Measurements from ENCODE around the gene GPR150.

The GPR150 gene

GRCh38 chr5:95606419-95606818 is 13.5 kb upstream of the GPR150 start:
- no peaks in the 10 kb centered on the region for H3K9me3 ChIP-seq (ENCODE audit: control insufficient read depth, low read length)
- H3K4me1 ChIP-seq (ENCODE audit: control insufficient read depth, insufficient read depth, low read length) = no peaks in the 10 kb centered on the region
- H3K27ac ChIP-seq (ENCODE audit: insufficient read depth, low read depth, low read length, poor library complexity, severe bottlenecking) = no peak overlapping the region
- H3K27me3 ChIP-seq (ENCODE audit: control insufficient read depth, insufficient read depth, low read length, poor library complexity, severe bottlenecking) = no peaks in the 10 kb centered on the region
- H3K4me3 ChIP-seq (ENCODE audit: insufficient read depth, low read depth, low read length) = no peak overlapping the region
- WGBS, 2 experiments = no CpG with 5 or more reads among the region's 1 CpG
- H3K36me3 ChIP-seq (ENCODE audit: control insufficient read depth, insufficient read depth, low read length) = no peaks in the 10 kb centered on the region

- Histone ChIP-seq H3K9me3 (ENCODE audit: control insufficient read depth, low read length) (no peaks in the 10 kb centered on the region), H3K4me1 (ENCODE audit: control insufficient read depth, insufficient read depth, low read length) (no peaks in the 10 kb centered on the region), H3K36me3 (ENCODE audit: control insufficient read depth, insufficient read depth, low read length) (no peaks in the 10 kb centered on the region), H3K27ac (ENCODE audit: insufficient read depth, low read depth, low read length, poor library complexity, severe bottlenecking) (no peak overlapping the region), H3K27me3 (ENCODE audit: control insufficient read depth, insufficient read depth, low read length, poor library complexity, severe bottlenecking) (no peaks in the 10 kb centered on the region), H3K4me3 (ENCODE audit: insufficient read depth, low read depth, low read length) (no peak overlapping the region)
- WGBS, 2 experiments = 93 to 96% methylated on average over 3 of the region's 3 CpGs
Observed at GRCh38 chr5:95609711-95610110, 10.2 kb upstream of the GPR150 start.

- Histone ChIP-seq H3K27me3 (ENCODE audit: control insufficient read depth, insufficient read depth, low read length, poor library complexity, severe bottlenecking) (no peaks in the 10 kb centered on the region), H3K9me3 (ENCODE audit: control insufficient read depth, low read length) (no peaks in the 10 kb centered on the region), H3K36me3 (ENCODE audit: control insufficient read depth, insufficient read depth, low read length) (no peaks in the 10 kb centered on the region), H3K4me1 (ENCODE audit: control insufficient read depth, insufficient read depth, low read length) (no peaks in the 10 kb centered on the region), H3K4me3 (ENCODE audit: insufficient read depth, low read depth, low read length) (no peak overlapping the region), H3K27ac (ENCODE audit: insufficient read depth, low read depth, low read length, poor library complexity, severe bottlenecking) (no peak overlapping the region)
- 89% methylated on average over 6 to 7 of the region's 7 CpGs for WGBS, 2 experiments
Observed at GRCh38 chr5:95610546-95610945, 9.3 kb upstream of the GPR150 start.

- Histone ChIP-seq H3K27me3 (ENCODE audit: control insufficient read depth, insufficient read depth, low read length, poor library complexity, severe bottlenecking) (no peaks in the 10 kb centered on the region), H3K36me3 (ENCODE audit: control insufficient read depth, insufficient read depth, low read length) (no peaks in the 10 kb centered on the region), H3K9me3 (ENCODE audit: control insufficient read depth, low read length) (no peaks in the 10 kb centered on the region), H3K4me1 (ENCODE audit: control insufficient read depth, insufficient read depth, low read length) (no peaks in the 10 kb centered on the region), H3K27ac (ENCODE audit: insufficient read depth, low read depth, low read length, poor library complexity, severe bottlenecking) (no peak overlapping the region), H3K4me3 (ENCODE audit: insufficient read depth, low read depth, low read length) (no peak overlapping the region)
- WGBS, 2 experiments = 89 to 100% methylated on average over 1 to 2 of the region's 3 CpGs
Observed at GRCh38 chr5:95611396-95611795, 8.5 kb upstream of the GPR150 start.

- Histone ChIP-seq H3K4me1 (ENCODE audit: control insufficient read depth, insufficient read depth, low read length) (no peaks in the 10 kb centered on the region), H3K9me3 (ENCODE audit: control insufficient read depth, low read length) (no peaks in the 10 kb centered on the region), H3K27me3 (ENCODE audit: control insufficient read depth, insufficient read depth, low read length, poor library complexity, severe bottlenecking) (peaks cover 15% of the 10 kb centered on the region), H3K36me3 (ENCODE audit: control insufficient read depth, insufficient read depth, low read length) (no peaks in the 10 kb centered on the region), H3K27ac (ENCODE audit: insufficient read depth, low read depth, low read length, poor library complexity, severe bottlenecking) (no peak overlapping the region), H3K4me3 (ENCODE audit: insufficient read depth, low read depth, low read length) (no peak overlapping the region)
- WGBS, 2 experiments = 100% methylated on average over 1 of the region's 1 CpG
Observed at GRCh38 chr5:95613514-95613913, 6.4 kb upstream of the GPR150 start.

GRCh38 chr5:95615164-95615467 is 4.8 kb upstream of the GPR150 start:
- Histone ChIP-seq H3K36me3 (ENCODE audit: control insufficient read depth, insufficient read depth, low read length) (no peaks in the 10 kb centered on the region), H3K4me3 (ENCODE audit: insufficient read depth, low read depth, low read length) (no peak overlapping the region), H3K27me3 (ENCODE audit: control insufficient read depth, insufficient read depth, low read length, poor library complexity, severe bottlenecking) (peaks cover 31% of the 10 kb centered on the region), H3K27ac (ENCODE audit: insufficient read depth, low read depth, low read length, poor library complexity, severe bottlenecking) (no peak overlapping the region), H3K4me1 (ENCODE audit: control insufficient read depth, insufficient read depth, low read length) (no peaks in the 10 kb centered on the region), H3K9me3 (ENCODE audit: control insufficient read depth, low read length) (no peaks in the 10 kb centered on the region)
- 94 to 95% methylated on average over 1 of the region's 1 CpG for WGBS, 2 experiments

- H3K27me3 ChIP-seq (ENCODE audit: control insufficient read depth, insufficient read depth, low read length, poor library complexity, severe bottlenecking) = peaks cover 51% of the 10 kb centered on the region
- H3K4me3 ChIP-seq (ENCODE audit: insufficient read depth, low read depth, low read length) = no peak overlapping the region
- no peak overlapping the region for H3K27ac ChIP-seq (ENCODE audit: insufficient read depth, low read depth, low read length, poor library complexity, severe bottlenecking)
- no peaks in the 10 kb centered on the region for H3K9me3 ChIP-seq (ENCODE audit: control insufficient read depth, low read length)
- WGBS, 2 experiments = 78 to 81% methylated on average over 5 of the region's 5 CpGs
- H3K4me1 ChIP-seq (ENCODE audit: control insufficient read depth, insufficient read depth, low read length) = no peaks in the 10 kb centered on the region
- no peaks in the 10 kb centered on the region for H3K36me3 ChIP-seq (ENCODE audit: control insufficient read depth, insufficient read depth, low read length)
Observed at GRCh38 chr5:95617057-95617456, 2.8 kb upstream of the GPR150 start.

- no peaks in the 10 kb centered on the region for H3K9me3 ChIP-seq (ENCODE audit: control insufficient read depth, low read length)
- H3K36me3 ChIP-seq (ENCODE audit: control insufficient read depth, insufficient read depth, low read length) = no peaks in the 10 kb centered on the region
- no peak overlapping the region for H3K27ac ChIP-seq (ENCODE audit: insufficient read depth, low read depth, low read length, poor library complexity, severe bottlenecking)
- 82 to 86% methylated on average over 4 of the region's 4 CpGs for WGBS, 2 experiments
- H3K27me3 ChIP-seq (ENCODE audit: control insufficient read depth, insufficient read depth, low read length, poor library complexity, severe bottlenecking) = peaks cover 70% of the 10 kb centered on the region
- no peaks in the 10 kb centered on the region for H3K4me1 ChIP-seq (ENCODE audit: control insufficient read depth, insufficient read depth, low read length)
- H3K4me3 ChIP-seq (ENCODE audit: insufficient read depth, low read depth, low read length) = no peak overlapping the region
Observed at GRCh38 chr5:95619096-95619495, 791 bp upstream of the GPR150 start.

- H3K27ac ChIP-seq (ENCODE audit: insufficient read depth, low read depth, low read length, poor library complexity, severe bottlenecking) = no peak overlapping the region
- no peak overlapping the region for H3K4me3 ChIP-seq (ENCODE audit: insufficient read depth, low read depth, low read length)
- H3K27me3 ChIP-seq (ENCODE audit: control insufficient read depth, insufficient read depth, low read length, poor library complexity, severe bottlenecking) = peaks cover 71% of the 10 kb centered on the region
- no peaks in the 10 kb centered on the region for H3K9me3 ChIP-seq (ENCODE audit: control insufficient read depth, low read length)
- WGBS, 2 experiments = 9 to 12% methylated on average over 19 of the region's 19 CpGs
- H3K36me3 ChIP-seq (ENCODE audit: control insufficient read depth, insufficient read depth, low read length) = no peaks in the 10 kb centered on the region
- no peaks in the 10 kb centered on the region for H3K4me1 ChIP-seq (ENCODE audit: control insufficient read depth, insufficient read depth, low read length)
Observed at GRCh38 chr5:95619514-95620029, 315 bp upstream of the GPR150 start.

GRCh38 chr5:95620870-95621838 is 1.3 kb downstream of the GPR150 start:
- Histone ChIP-seq H3K27me3 (ENCODE audit: control insufficient read depth, insufficient read depth, low read length, poor library complexity, severe bottlenecking) (peaks cover 71% of the 10 kb centered on the region), H3K9me3 (ENCODE audit: control insufficient read depth, low read length) (no peaks in the 10 kb centered on the region), H3K4me1 (ENCODE audit: control insufficient read depth, insufficient read depth, low read length) (no peaks in the 10 kb centered on the region), H3K4me3 (ENCODE audit: insufficient read depth, low read depth, low read length) (peak overlapping the region; percentile 46), H3K27ac (ENCODE audit: insufficient read depth, low read depth, low read length, poor library complexity, severe bottlenecking) (no peak overlapping the region), H3K36me3 (ENCODE audit: control insufficient read depth, insufficient read depth, low read length) (no peaks in the 10 kb centered on the region)
- WGBS, 2 experiments = 1% methylated on average over 92 of the region's 92 CpGs
